GM18907 (cell line): ENCODE measurements around the gene IFNLR1.
A peak's percentile ranks its signal among the peaks of the same experiment; 100 is the strongest.

Experiments used
- ATAC-seq: cut with Tn5 transposase; IDR thresholded peaks from one replicate; pipeline ENCODE4 v1.9.1; 2021; ENCODE audit warnings: mild to moderate bottlenecking, moderate library complexity; ENCODE audit not compliant: unreplicated experiment

The IFNLR1 gene

GRCh38 chr1:24150234-24151174 is 36.6 kb downstream of the IFNLR1 start:
- ATAC-seq = peak; percentile 76

DNA sequence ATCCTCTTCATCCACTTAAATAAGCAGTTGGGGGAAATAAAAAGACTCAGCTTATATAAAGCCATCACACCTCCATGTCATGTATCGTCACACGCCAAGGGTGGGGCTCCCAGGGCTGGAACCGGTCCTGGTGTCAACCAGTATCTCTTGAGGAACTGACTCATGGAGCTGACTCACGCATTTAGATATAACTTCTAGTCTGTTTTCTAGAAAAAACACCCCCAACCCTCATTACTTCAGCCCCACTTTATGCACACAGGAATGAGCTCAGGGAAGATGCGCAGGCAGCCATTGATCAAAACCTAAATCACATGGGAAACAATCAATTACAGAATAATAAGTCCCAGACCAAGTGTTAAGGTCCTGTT is 37.2 kb downstream of the IFNLR1 start:
- no peak for ATAC-seq

GRCh38 chr1:24147816-24148215 is 39.3 kb downstream of the IFNLR1 start:
- ATAC-seq = no peak

- no peak for ATAC-seq
Observed at GRCh38 chr1:24147194-24147593, 39.9 kb downstream of the IFNLR1 start.

- ATAC-seq = no peak
Observed at GRCh38 chr1:24142546-24143534, 44.2 kb downstream of the IFNLR1 start, which contains the start of gene IL22RA1. Gene IL22RA1 (minus strand): TSS chr1:24143140. CDS start chr1:24143082, 58 bp downstream.

GRCh38 chr1:24141311-24141997 is 45.6 kb downstream of the IFNLR1 start:
- ATAC-seq = no peak

GRCh38 chr1:24140741-24141181 is 46.3 kb downstream of the IFNLR1 start:
- no peak for ATAC-seq

DNA sequence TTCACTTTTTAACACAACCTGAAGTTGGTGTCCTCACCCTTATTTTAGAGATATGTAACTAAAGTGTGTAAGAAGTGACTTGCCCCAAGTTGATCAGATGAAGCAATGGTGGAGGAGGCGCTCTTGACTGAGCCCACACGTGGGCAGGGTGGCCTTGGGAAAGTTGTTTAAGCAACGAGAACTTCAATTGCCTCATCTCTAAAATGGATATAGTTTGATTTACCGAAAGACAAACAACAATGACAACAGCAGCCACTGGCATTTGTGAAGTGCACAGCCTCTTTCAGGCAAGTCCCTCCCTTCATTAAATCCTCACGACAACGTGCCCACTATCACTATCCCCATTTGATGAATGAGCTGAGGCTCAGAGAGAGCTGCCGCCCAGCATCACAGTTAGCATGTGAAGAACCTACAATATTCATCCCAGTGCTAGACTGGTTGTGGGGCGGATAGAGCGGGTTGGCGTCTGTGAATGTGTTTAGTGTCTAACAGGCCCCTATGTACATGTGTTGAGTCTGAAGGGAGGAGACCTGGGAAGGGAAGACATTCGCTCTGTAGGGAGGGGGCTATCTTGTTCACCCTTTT is 47.2 kb downstream of the IFNLR1 start:
- ATAC-seq = no peak

DNA sequence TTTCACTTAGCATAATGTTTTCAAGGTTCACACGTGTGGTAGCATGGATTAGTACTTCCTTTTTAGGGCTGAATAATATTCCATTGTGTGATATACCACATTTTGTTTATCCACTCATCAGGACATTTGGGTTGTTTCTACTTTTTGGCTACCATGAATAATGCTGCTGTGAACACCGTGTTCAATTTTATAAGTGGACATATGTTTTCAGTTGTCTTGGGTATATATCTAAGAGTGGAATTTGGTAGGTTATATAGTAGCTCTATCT is 47.9 kb downstream of the IFNLR1 start:
- no peak for ATAC-seq

DNA sequence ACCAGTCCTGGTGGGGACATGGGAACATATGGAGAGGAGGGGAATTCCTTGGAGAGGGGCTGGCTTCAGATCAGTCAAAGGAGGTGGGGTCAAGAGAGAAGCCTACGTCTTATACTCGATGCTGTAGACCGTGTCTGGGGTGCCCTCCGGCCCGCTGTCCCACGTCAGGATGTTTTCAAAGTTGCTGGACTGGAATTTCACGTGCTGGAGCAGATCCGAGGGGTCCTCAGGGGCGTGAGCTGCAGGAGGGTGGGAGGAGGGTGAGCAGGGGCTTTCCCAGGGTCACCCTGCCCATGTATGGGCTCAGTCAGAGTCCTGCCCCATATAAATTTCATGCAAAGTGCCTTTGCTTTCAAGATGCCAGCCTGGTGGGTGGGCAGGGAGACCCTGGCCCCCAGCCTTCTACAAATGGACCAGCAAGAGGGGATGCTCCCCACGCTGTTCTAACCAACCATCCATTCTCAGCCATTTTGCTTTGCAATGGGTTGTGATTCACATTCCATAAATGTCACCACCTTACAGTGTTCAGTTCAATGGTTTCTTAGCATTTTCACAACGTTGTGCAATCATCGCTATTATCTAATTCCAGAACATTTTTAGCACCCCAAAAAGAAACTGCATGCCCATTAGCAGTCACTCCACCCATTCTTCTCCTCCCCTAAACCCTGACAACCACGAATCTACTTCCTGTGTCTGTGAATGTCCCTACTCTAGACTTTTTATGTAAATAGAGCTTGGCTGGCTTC is 48.4 kb downstream of the IFNLR1 start:
- ATAC-seq = no peak

DNA sequence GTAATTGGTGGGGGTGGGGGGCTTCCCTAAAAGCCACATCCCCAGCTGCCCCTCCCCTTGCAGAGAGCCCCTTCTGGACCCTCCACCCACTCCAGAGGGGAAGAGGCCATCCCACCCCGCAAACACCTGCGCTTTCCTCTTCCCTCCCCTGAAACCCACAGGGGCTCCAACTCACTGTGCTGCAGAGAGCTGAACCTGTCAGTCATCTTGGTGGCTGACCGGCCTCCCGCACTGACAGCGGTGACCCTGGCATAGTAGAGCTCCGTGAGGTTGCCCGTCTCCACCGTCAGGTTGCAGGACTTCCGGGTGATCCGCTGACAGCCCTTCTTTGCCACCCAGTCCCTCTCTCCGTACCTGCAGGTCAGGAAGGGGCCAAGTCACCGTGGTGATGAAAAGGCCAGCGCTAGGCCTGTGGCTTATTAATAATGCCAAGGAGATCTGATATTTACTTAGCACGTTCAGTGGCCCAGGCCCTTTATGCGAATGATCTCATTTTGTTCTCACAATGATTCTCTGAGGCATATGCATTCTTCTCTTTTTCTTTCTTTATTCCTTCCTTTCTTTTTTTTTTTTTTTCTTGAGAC is 50.0 kb downstream of the IFNLR1 start:
- ATAC-seq = no peak

- ATAC-seq = no peak
Observed at GRCh38 chr1:24134376-24134775, 52.7 kb downstream of the IFNLR1 start.

DNA sequence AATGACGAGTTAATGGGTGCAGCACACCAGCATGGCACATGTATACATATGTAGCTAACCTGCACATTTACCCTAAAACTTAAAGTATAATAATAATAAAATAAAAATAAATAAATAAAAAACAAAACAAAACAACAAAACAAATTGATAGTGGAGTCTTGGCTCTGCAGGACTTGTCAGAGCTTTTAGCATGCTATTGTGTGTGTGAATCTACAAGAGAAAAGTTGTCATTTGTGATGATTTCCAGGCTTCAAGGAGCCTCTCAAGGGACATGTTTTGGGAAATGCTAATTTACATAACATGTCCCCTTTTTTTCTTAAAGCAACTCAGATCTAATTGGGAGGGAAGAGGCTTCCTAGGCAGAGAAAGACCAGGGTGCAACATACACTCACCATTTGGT is 53.3 kb downstream of the IFNLR1 start:
- no peak for ATAC-seq

GRCh38 chr1:24130385-24130784 is 56.7 kb downstream of the IFNLR1 start:
- no peak for ATAC-seq

DNA sequence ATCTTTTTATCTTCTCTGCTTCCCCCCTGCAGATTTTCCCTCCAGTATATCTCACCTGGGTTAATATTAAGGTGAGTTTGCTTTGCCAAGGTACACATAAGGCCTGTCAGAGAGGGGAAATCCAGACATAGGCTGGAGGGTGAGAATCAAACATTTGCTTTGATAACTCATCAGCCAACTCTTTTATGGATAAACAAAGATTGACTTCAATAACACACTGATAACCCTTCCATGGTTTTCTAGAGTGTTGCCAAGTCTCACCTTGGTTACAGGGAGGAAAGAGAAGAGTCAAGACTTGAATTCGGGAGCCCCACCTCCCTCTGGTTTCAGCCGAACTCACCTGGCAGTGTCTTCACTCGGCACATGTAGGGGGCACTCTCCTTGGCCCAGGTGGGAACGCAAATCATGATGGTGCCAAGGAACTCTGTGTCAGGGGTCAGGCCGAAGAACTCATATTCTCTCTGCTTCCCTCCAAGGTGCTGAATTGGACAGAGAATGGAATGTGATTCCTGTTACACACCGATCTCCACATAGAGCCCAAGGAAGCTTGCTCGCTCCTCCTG is 59.2 kb downstream of the IFNLR1 start:
- no peak for ATAC-seq

DNA sequence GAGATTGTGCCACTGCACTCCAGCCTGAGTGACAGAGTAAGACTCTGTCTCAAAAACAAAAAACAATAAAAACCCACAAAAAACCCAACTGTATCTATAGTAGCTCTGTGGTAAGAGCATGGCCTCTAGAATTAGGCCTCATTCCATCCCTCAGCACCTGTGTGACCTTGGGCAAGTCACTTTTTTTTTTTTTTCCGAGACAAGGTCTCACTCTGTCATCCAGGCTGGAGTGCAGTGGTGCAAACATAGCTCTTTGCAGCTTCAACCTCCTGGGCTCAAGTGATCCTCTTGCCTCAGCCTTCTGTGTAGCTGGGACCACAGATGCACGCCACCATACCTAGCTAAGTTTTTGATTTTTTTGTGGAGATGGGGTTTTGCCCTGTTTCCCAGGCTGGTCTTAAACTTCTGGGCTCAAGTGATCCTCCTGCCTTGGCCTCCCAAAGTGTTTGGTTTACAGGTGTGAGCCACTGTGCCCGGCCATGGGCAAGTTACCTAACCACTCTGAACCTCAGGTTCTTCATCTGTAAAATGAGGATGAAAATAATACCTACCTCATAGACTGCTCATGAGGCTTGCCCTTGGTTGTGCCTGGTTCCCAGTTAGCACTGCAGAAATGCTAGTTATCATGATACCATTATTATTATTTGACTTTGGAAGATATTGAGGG is 59.8 kb downstream of the IFNLR1 start:
- no peak for ATAC-seq

DNA sequence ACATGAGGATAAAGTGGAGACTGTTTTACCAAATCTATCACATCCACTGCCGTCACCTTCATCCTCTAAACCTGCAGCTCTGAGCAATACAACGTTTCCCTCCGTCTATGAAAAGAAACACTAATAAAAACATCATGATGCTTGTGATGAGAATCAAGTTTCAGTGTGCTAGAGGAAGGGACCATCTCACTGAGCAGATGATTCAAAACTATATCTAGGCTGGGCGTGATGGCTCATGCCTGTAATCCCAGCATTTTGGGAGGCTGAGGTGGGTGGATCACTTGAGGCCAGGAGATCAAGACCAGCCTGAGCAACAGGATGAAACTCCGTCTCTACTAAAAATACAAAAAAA is 60.4 kb downstream of the IFNLR1 start:
- ATAC-seq = no peak

GRCh38 chr1:24126018-24126671 is 60.9 kb downstream of the IFNLR1 start:
- ATAC-seq = no peak
